ENCODE data around the gene OR10G7.

The OR10G7 gene

GRCh38 chr11:124041254-124041653 is at the start of gene OR10G7:
OR10G7 (minus strand) TSS chr11:124041325; CDS start chr11:124039001, 2,324 bp downstream.
- DNase-seq, result no peak

DNA sequence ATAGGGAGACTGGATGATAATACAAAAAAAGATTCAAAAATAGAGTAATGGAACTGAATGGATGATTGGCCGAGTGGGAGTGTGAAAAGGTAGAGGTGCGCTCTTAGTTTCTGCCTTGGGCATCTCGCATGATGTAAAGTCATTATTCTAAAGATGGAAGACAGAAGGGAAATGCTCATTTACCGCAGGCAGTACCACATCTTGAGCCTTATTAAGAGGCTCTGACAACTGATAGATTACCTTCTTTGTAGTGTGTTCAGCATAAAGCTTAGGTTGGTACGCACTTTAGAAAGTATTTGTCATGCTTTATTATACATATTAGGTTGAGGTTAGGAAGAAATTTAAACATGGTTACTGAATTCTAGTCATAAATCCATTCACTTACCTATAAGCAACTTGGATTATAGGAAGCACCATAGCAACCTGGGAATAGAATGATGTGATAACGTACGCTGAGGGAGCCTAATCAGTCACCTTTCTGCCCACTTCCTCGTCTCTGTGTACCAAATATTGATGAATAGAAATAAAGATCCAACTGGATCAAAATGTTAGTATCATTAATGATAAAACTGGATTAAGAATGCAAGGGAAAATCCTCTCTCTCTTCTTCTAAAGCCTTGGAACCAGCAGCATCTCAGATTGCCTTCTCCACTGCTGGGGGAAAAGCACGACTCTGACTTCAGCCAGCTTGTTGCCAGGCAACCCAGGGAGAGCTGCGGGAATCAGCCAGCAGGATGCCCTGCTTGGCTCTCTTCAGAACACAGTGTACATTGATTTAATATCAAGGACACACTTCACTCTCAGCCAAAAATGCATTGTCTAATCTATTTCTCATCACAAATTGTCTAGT is 45.1 kb upstream of the OR10G7 start:
- DNase-seq, result no peak

GRCh38 chr11:124085583-124085982 is 44.5 kb upstream of the OR10G7 start:
- DNase-seq, result no peak

DNA sequence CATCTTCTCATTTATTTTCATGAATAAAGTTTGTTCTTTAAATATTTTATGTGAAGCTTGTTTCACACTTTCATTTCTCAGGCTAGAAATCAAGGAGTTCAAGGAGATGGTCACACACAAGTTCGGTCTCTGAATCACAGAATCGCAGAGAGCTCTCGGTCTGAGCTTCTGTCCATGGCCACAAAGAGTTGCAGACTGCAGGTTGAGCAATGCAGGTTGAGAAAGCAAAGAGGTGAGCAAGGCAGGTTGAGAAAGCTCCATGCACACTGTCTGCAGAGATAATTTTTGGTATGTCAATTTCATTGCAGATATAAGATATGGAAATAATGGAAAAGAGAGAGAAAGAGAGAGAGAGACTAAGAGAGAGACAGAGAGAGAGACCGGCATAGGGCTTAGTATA is 41.2 kb upstream of the OR10G7 start:
- no peak for DNase-seq

GRCh38 chr11:124081483-124081882 is 40.4 kb upstream of the OR10G7 start:
- DNase-seq, result no peak

GRCh38 chr11:124080327-124081001 is 39.3 kb upstream of the OR10G7 start:
- no peak for DNase-seq

DNA sequence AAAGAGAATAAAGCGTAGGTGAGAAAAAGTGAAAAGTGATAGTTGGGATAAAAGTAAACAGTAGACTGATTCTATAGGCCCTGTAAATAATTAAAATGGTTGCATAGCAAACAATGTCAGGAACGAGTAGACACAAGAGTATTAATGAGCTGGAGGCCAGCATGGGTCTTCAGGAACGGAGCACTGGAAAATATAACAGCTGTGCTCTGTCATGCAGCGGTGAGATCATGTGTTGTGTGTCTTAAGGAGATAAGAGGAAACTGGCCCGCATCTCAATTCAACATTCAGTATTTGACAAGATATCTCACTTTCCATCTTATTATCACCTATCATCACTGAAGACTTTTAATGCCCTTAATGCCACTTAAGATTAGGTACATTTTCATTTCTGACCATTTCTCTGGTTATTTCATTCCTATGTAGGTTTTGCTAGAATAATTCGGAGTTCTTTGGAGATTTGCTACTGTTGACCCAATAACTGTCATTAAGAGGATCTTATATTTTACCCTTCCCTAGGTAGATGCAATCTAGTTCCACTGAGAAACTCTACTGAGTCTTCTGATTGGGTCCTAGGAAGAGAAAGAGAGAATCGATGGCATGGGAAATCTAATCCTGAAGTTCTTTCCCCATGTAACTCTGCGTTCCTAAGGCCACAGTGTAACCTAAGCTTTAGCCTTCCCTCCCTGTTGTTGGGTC is 38.7 kb upstream of the OR10G7 start:
- DNase-seq, result peak; percentile 88

GRCh38 chr11:124078591-124078990 is 37.5 kb upstream of the OR10G7 start:
- no peak for DNase-seq

- no peak for DNase-seq
Observed at GRCh38 chr11:124077266-124077665, 36.1 kb upstream of the OR10G7 start.

DNA sequence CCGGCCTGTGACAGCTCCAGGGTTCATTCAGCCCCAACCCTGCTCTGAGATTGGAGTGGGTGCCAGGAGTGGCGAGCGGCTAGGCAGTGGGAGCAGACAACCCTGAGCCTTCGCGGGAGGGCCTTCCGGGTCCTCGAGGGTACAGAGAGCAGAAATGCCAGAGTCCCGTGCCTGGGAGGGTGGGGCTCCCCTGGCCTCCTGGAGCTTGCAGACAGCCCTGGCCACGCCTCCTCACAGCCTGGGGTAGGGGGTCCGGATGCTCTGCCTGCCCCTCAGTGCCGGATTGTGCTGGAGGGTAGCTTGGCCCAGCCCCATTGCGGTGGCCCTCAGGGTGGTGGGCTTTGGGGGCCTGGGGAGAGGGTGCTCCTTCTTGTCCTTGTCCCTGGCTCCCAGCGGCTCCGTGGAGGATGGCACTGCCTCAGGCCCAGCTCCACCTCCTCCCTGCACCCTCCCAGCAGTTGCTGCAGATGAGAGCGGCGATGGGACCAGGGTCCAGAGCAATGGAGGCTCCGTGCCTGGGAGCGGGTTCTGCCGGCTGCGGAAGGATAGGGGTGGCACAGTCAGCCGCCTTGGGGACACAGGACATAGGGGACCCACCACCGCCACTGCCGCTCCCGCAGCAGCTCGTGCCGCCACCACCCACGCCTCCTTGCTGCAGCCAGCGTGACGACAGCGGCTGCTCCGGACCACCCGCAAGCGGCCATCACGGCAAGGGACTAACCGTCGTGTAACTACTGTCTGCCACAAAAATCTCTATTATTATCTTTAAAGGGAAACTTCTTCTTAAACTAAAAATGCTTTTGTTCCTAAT is 34.9 kb upstream of the OR10G7 start:
- peak; percentile 49 for DNase-seq

GRCh38 chr11:124075492-124075840 is 34.3 kb upstream of the OR10G7 start:
- DNase-seq, result no peak

GRCh38 chr11:124074554-124074953 is 33.4 kb upstream of the OR10G7 start:
- DNase-seq, result no peak

GRCh38 chr11:124072147-124072546 is 31.0 kb upstream of the OR10G7 start:
- DNase-seq, result no peak

- no peak for DNase-seq
Observed at GRCh38 chr11:124071623-124071948, 30.5 kb upstream of the OR10G7 start.

DNA sequence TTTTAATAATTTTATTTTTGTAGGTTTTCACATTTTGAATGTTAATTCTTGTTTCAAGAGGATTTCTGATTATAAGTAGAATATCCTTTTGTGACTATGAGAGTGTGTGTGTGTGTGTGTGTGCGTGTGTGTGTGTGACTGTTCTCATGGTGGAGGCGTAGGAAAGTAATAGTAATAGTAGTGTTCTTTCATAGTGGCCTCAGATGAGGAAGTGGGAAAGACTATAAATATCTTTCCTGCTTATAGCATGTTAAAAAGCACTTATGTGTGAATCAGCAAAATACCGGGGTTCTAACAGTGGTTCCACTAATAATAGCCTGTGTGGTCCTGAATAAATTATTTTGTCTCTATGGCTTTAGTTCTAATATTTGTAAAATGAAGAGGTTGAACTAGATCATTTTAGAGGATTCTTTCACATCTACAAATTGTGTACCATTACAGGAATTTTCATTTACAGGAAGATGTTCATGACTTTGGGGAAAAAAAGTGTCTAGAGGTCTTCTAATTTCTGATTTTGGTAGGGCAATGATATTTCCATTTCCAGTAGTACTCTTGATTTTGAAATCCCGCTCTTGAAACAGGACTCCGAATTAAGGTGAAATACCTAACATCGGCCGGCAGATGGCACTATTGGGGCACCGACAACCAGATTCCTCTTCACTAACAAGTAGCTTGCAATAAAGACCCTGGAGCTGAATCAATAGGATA is 29.9 kb upstream of the OR10G7 start:
- peak; percentile 81 for DNase-seq

DNA sequence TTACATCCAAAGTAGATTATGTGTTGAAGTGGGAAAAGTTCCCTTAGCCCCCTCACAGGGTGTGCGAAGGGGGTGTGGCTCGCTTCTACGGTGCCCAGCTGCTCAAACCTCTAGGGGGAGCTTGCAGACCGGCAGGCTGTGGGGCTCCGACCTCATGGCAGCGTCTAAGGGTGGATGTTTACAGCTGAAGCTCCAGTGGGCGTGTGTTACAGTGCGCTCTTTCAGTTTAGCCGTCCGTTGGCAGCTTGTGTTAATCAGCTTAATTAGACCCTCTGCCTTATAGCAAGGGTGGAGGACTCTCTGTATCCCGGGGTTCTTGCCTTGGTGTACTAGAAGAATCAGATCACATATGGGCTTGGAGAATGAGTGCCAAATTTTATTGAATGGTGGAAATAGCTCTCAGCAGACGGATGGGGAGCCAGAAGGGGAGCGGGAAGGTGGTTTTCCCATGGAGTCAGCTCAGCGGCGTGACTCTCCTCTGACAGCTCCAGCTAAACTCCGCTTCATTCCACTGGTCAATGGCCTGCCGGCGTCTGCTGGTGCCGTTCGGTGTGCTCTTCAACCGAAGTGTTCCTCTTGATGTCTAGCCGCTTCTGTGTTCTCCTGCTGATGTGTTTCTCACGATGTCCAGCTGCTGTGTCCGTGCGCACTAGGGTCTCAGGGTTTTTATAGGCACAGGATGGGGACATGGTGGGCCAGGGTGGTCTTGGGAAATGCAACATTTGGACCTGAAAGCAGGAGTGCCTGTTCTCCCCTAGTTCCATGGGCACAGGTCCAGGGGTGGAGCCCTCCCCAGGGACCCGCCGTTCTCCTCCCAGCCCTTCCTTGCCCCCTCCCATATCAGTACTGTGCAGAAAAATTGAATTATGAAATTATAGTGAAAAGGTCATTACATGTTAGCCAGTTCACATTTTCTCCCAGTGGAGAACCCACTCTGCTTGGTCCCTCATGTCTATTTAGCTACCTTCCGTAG is 28.6 kb upstream of the OR10G7 start:
- peak; percentile 91 for DNase-seq

GRCh38 chr11:124068601-124069110 is 27.5 kb upstream of the OR10G7 start:
- DNase-seq, result no peak

DNA sequence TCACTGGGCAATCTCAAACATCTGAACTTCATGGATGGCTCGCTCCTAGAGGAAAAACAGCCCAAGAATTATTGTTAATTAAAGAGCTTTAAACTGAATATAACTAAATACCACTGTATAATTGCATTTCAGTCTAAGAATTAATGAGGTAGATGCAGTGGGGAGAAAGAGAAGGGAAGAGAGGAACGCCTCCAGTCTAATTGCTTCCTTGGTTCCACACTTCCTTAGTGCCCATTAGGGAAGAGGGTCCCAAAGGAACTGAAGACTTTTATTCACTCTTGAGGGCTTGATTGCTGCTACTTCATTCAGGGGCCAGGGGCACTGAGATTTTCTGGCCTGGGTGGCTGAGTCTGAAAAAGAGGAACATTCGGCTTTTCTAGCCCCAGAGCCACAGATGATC is 11.8 kb upstream of the OR10G7 start:
- no peak for DNase-seq

DNA sequence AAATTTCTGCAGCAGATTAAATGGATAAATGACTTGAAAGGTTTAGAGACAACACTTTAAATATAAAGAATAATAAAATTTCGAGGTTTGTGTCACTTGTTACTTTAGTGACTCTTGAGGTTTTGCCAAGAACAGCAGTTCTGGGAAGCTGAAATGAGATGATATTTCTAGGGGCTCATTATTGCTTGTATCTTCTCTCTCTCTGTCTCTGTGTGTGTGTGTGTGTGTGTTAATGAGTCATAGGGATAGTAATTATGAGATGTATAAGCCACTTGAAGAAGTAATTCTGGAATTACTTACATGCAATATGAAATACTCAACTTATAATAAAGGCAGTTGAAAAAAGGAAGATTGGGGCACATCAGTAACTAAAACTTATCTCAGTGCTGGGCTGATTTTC is 9.6 kb upstream of the OR10G7 start:
- DNase-seq, result no peak

DNA sequence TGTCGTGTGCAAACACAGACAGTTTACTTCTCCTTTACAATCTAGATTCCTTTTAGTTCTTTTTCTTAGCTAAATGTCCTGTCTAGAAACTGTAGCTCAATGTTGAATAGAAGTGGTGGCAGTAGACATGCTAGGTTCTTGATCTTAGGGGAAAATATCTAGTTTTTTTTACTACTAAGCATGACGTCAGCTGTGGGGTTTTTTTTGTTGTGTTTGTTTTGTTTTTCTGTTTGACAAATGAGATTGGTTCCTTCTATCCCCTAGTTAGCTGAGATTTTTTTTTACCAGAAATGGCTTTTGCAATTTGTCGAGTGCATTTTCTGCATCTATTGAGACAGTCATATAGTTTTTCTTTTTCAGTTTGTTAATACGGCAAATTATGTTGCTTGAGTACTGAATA is 2.3 kb upstream of the OR10G7 start:
- no peak for DNase-seq

- DNase-seq, result no peak
Observed at GRCh38 chr11:124039557-124039956, 1.6 kb downstream of the OR10G7 start.
